HCT116 (cell line): Measurements from ENCODE around the gene TMTC3. TPM values are rescaled to one million over a fixed set of nuclear protein-coding genes. Genes with fewer than 3 reads are reported as not detected.
A peak's percentile ranks its signal among the peaks of the same experiment; 100 is the strongest.

ENCODE experiments used
- ATAC-seq: fragments of 200-7000 bp; cut with Tn5 transposase; 2 replicates; pipeline ENCODE4 v1.9.1; 2020; ENCODE audit warnings: mild to moderate bottlenecking, moderate library complexity
- BruUV-seq: library from RNA; stranded (reverse); fragments of 400-500 nt; replicated peaks from 2 replicates; lab custom pipeline; 2021; lab: Mats Ljungman, UMichigan
- CTCF ChIA-PET: fragments of 300-600 bp; sonication (Branson Sonifier 250); formaldehyde crosslinking; loops from one replicate; lab custom pipeline; 2021; ENCODE audit warnings: antibody characterized with exemption; lab: Charles Lee
- POLR2A ChIA-PET: fragments of 300-600, 350-600 bp; sonication (Branson Sonifier 250); formaldehyde crosslinking; loops from one replicate; lab custom pipeline; 2021; ENCODE audit warnings: antibody characterized with exemption; lab: Charles Lee
- RAD21 ChIA-PET, 2 experiments: fragments of 300-600 bp; sonication (Branson Sonifier 250); formaldehyde crosslinking; loops; one replicate each; lab custom pipeline; 2023; ENCODE audit warnings: low total read pairs in 2 of 2; ENCODE audit not compliant: uncharacterized antibody in 2 of 2, unreplicated experiment in 2 of 2, low non-redundant PET in 1 of 2; lab: Charles Lee
- DNase-seq: peaks from one replicate; pipeline ENCODE4 v3.0.0-alpha.2; 2010; ENCODE audit warnings: low read depth, low spot score
- H2AFZ ChIP-seq: fragments of 200-600 bp; shearing (Covaris generic), sonication (generic); 2 replicates; pipeline ENCODE4 v1.6.1; 2017; ENCODE audit warnings: low read depth, mixed run types, mixed read lengths, antibody characterized with exemption, low read length; ENCODE audit not compliant: poor library complexity, severe bottlenecking
- H3K27ac ChIP-seq: 2 replicates; pipeline ENCODE4 v1.5.1; 2012; ENCODE audit warnings: low read depth, low read length
- H3K27me3 ChIP-seq: fragments of 200-600 bp; sonication (generic); 2 replicates; pipeline ENCODE4 v1.6.1; 2016; ENCODE audit warnings: mixed run types, low read length, mixed read lengths; ENCODE audit not compliant: insufficient read depth
- H3K36me3 ChIP-seq, 2 experiments: fragments of 200-500 bp in 1 of 2; fragments of 200-600 bp in 1 of 2; sonication (Bioruptor generic) in 1 of 2; sonication (generic) in 1 of 2; 2 replicates each; pipeline versions ENCODE4 v1.5.1 to v1.6.1; 2014 to 2016; ENCODE audit warnings: low read length in 2 of 2, inconsistent platforms in 1 of 2, mixed read lengths in 1 of 2, mixed run types in 1 of 2; ENCODE audit not compliant: insufficient read depth in 2 of 2, control insufficient read depth in 1 of 2
- H3K4me1 ChIP-seq, 2 experiments: fragments of 200-600 bp in 1 of 2; sonication (generic) in 1 of 2; 2 replicates each; pipeline versions ENCODE4 v1.5.1 to v1.6.1; 2012 to 2017; ENCODE audit warnings: low read length in 2 of 2, inconsistent platforms in 1 of 2, mild to moderate bottlenecking in 1 of 2, mixed read lengths in 1 of 2, mixed run types in 1 of 2, moderate library complexity in 1 of 2; ENCODE audit not compliant: insufficient read depth in 2 of 2, control insufficient read depth in 1 of 2
- H3K4me2 ChIP-seq: fragments of 200-600 bp; sonication (generic); 2 replicates; pipeline ENCODE4 v1.6.1; 2017; ENCODE audit warnings: mixed run types, low read length, mixed read lengths
- H3K4me3 ChIP-seq, 2 experiments: fragments of 200-600 bp in 1 of 2; sonication (generic) in 1 of 2; replicated peaks in 1 of 2; 2 replicates each; pipeline ENCODE4 v1.5.1; 2011 to 2016; ENCODE audit warnings: low read length in 2 of 2, control low read depth in 1 of 2, low read depth in 1 of 2, mild to moderate bottlenecking in 1 of 2, mixed read lengths in 1 of 2, mixed run types in 1 of 2
- H3K79me2 ChIP-seq: fragments of 200-600 bp; sonication (generic); 2 replicates; pipeline ENCODE4 v1.6.1; 2017; ENCODE audit warnings: mild to moderate bottlenecking, mixed run types, low read length, moderate library complexity, mixed read lengths; ENCODE audit not compliant: insufficient read depth
- H3K9ac ChIP-seq: fragments of 200-600 bp; sonication (generic); 2 replicates; pipeline ENCODE4 v1.6.1; 2016; ENCODE audit warnings: low read length, mixed read lengths
- H3K9me2 ChIP-seq: fragments of 200-600 bp; sonication (generic), shearing (Covaris generic); 2 replicates; pipeline ENCODE4 v1.6.1; 2017; ENCODE audit warnings: mixed run types, mild to moderate bottlenecking, moderate library complexity; ENCODE audit not compliant: insufficient read depth
- H3K9me3 ChIP-seq, 2 experiments: fragments of 200-500 bp in 1 of 2; fragments of 200-600 bp in 1 of 2; sonication (Bioruptor generic) in 1 of 2; sonication (generic) in 1 of 2; 2 replicates each; pipeline ENCODE4 v1.6.1; 2014 to 2017; ENCODE audit warnings: low read length in 2 of 2, mixed read lengths in 2 of 2, inconsistent platforms in 1 of 2, low read depth in 1 of 2, mild to moderate bottlenecking in 1 of 2, mixed run types in 1 of 2, moderate library complexity in 1 of 2; ENCODE audit not compliant: control insufficient read depth in 1 of 2, insufficient read depth in 1 of 2
- H4K20me1 ChIP-seq: fragments of 200-600 bp; sonication (generic), shearing (Covaris generic); 2 replicates; pipeline ENCODE4 v1.6.1; 2017; ENCODE audit warnings: mixed run types, mild to moderate bottlenecking, moderate library complexity; ENCODE audit not compliant: insufficient read depth
- ELF1 ChIP-seq: IDR thresholded peaks from 2 replicates; pipeline ENCODE4 v1.6.1; 2012; ENCODE audit warnings: low read depth, borderline replicate concordance
- EZH2phosphoT487 ChIP-seq: fragments of 200-600 bp; IDR thresholded peaks from 2 replicates; pipeline ENCODE4 v1.6.1; 2018; ENCODE audit warnings: antibody characterized with exemption, borderline replicate concordance
- JUND ChIP-seq: IDR thresholded peaks from 2 replicates; pipeline ENCODE4 v1.6.1; 2012
- RAD21 ChIP-seq: IDR thresholded peaks from 2 replicates; pipeline ENCODE4 v1.6.1; 2012; ENCODE audit warnings: low read depth, mild to moderate bottlenecking
- SRF ChIP-seq: IDR thresholded peaks from 2 replicates; pipeline ENCODE4 v1.6.1; 2012; ENCODE audit warnings: low read depth
- YY1 ChIP-seq: IDR thresholded peaks from 2 replicates; pipeline ENCODE4 v1.6.1; 2011; ENCODE audit warnings: low read length, low read depth, moderate library complexity, mild to moderate bottlenecking; ENCODE audit not compliant: insufficient replicate concordance; ENCODE audit errors: extremely low read depth
- intact Hi-C: fragments of 100-400 bp; cut with micrococcal nuclease; formaldehyde crosslinking; loops from 2 replicates; pipeline ENCODE4 v1.10.0; 2022
- total RNA-seq: library from RNA; stranded (reverse); gene quantifications from one replicate; pipeline ENCODE4 v1.2.1, GENCODE V29; 2021; ENCODE audit not compliant: unreplicated experiment
- TF ChIP-seq, protein P1 (sequence below), 3 experiments: fragments of 200-600 bp in 1 of 3; sonication (generic) in 1 of 3; IDR thresholded peaks in 2 of 3; conservative IDR thresholded peaks in 1 of 3; 2 replicates each; pipeline ENCODE4 v1.5.1; 2012 to 2017; ENCODE audit warnings: low read depth in 2 of 3, low read length in 2 of 3, antibody characterized with exemption in 1 of 3, borderline replicate concordance in 1 of 3, control low read depth in 1 of 3, mild to moderate bottlenecking in 1 of 3, mixed read lengths in 1 of 3, mixed run types in 1 of 3, moderate library complexity in 1 of 3; ENCODE audit not compliant: insufficient read depth in 1 of 3
- TF ChIP-seq, protein P2 (sequence below): IDR thresholded peaks from 2 replicates; pipeline ENCODE4 v1.6.1; 2011; ENCODE audit warnings: mild to moderate bottlenecking, low read length, moderate library complexity; ENCODE audit not compliant: insufficient replicate concordance; ENCODE audit errors: extremely low read depth

TMTC3 gene
- total RNA-seq, 1 experiment from 2014 or later, result 22.5 TPM

DNA sequence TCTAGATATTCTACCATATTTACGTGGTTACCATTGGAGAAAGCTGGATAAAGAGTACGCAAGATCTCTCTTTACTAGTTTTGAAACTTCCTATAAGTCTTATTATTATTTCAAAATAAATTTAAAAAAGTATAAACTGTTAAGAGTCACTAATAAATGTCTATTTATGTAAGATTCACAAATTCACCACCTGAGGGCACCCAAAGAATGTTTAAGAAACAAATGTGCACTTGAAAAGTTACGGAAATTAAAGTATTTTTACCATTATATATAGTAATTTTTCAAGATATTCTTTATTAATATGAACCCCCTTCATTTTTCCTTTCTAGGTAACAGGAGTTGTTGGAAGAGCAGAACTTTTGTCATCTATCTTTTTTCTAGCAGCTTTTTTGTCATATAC is 11.9 kb downstream of the TMTC3 start:
- H3K4me2 ChIP-seq, result no peak overlapping the region
- H3K9ac ChIP-seq, result no peak overlapping the region
- no peaks in the 10 kb centered on the region for H3K36me3 ChIP-seq
- no peak for ATAC-seq
- TF ChIP-seq, protein P1, sequence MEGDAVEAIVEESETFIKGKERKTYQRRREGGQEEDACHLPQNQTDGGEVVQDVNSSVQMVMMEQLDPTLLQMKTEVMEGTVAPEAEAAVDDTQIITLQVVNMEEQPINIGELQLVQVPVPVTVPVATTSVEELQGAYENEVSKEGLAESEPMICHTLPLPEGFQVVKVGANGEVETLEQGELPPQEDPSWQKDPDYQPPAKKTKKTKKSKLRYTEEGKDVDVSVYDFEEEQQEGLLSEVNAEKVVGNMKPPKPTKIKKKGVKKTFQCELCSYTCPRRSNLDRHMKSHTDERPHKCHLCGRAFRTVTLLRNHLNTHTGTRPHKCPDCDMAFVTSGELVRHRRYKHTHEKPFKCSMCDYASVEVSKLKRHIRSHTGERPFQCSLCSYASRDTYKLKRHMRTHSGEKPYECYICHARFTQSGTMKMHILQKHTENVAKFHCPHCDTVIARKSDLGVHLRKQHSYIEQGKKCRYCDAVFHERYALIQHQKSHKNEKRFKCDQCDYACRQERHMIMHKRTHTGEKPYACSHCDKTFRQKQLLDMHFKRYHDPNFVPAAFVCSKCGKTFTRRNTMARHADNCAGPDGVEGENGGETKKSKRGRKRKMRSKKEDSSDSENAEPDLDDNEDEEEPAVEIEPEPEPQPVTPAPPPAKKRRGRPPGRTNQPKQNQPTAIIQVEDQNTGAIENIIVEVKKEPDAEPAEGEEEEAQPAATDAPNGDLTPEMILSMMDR (IDR thresholded peaks at IDR 0.05 in 2 of 3, conservative IDR thresholded peaks at IDR 0.05 in 1 of 3; ENCODE audit: borderline replicate concordance in 1 of 3, insufficient read depth in 1 of 3, low read depth in 2 of 3, low read length in 2 of 3), result peak in 2 of 3 experiments; percentile 27 to 45; a peak in 2 of 6 replicates
- no peak for TF ChIP-seq ELF1
- TF ChIP-seq RAD21, result peak; percentile 75
- no TSS peak for BruUV-seq
- no peaks in the 10 kb centered on the region for H3K4me1 ChIP-seq
- RAD21 ChIA-PET, result no interaction called here
- intact Hi-C loops, result loop anchor here (1.0 to 5.0 kb wide), 3 partner anchors 239 to 839 kb away; partner anchors contain the start of gene KITLG
- no peak overlapping the region for H3K27ac ChIP-seq
- H3K9me2 ChIP-seq, result no peaks in the 10 kb centered on the region
- no peak overlapping the region for H3K4me3 ChIP-seq
- no peaks in the 10 kb centered on the region for H4K20me1 ChIP-seq
- peak; percentile 37 for DNase-seq
- no peaks in the 10 kb centered on the region for H3K27me3 ChIP-seq
- CTCF ChIA-PET, result interaction anchor here (1.5 kb wide), 1 partner anchor 839 kb away, joined by 4 read pairs; no protein-coding TSS in a partner anchor
- H3K9me3 ChIP-seq, result no peaks in the 10 kb centered on the region
- POLR2A ChIA-PET, result no interaction called here
- H3K79me2 ChIP-seq, result peaks cover 40% of the 10 kb centered on the region
- no peak overlapping the region for H2AFZ ChIP-seq

DNA sequence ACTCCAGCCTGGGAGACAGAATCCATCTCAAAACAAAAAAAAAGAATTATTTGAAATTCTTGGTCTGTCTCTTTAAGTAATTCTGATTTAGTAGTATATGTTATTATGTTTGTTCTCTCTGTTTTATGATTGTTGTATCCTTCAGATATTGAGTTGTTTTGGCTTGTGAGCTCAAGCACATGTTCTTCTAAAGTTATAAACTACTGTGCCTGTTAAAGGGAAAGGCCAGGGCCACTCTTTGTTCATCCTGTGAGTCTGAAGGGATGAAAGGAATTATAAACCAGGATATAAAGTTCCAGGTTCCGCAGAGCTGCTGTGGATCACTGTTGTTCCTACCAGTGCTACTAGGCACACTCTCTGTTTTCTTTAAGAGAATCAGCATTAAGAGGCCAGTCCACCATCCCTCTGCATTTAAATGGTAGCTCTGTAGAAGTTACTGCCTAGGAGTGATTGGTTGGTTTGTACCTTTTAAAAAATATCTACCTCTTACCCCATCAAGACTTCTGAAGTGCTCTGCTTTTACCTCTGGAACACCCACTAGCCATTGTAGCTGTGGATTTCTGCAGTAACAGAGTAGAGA is 14.1 kb downstream of the TMTC3 start:
- intact Hi-C loops, result no loop called here
- no peak for ATAC-seq
- POLR2A ChIA-PET, result no interaction called here

More for the DNA sequence above, 14.1 kb downstream of the TMTC3 start:
- Histone ChIP-seq H3K79me2 (peaks cover 36% of the 10 kb centered on the region), H3K9me2 (no peaks in the 10 kb centered on the region), H3K36me3 (no peaks in the 10 kb centered on the region), H3K9ac (no peak overlapping the region), H4K20me1 (no peaks in the 10 kb centered on the region), H3K4me3 (no peak overlapping the region), H3K4me1 (no peaks in the 10 kb centered on the region), H3K27ac (no peak overlapping the region), H3K4me2 (no peak overlapping the region), H3K9me3 (no peaks in the 10 kb centered on the region), H3K27me3 (no peaks in the 10 kb centered on the region), H2AFZ (no peak overlapping the region)
- BruUV-seq, result no TSS peak
- DNase-seq, result no peak
- no peak for TF ChIP-seq JUND
- TF ChIP-seq RAD21, result no peak
- TF ChIP-seq ELF1, result no peak
- TF ChIP-seq YY1, result no peak
- no peak for TF ChIP-seq EZH2phosphoT487
- TF ChIP-seq SRF, result no peak
- TF ChIP-seq, protein P2, sequence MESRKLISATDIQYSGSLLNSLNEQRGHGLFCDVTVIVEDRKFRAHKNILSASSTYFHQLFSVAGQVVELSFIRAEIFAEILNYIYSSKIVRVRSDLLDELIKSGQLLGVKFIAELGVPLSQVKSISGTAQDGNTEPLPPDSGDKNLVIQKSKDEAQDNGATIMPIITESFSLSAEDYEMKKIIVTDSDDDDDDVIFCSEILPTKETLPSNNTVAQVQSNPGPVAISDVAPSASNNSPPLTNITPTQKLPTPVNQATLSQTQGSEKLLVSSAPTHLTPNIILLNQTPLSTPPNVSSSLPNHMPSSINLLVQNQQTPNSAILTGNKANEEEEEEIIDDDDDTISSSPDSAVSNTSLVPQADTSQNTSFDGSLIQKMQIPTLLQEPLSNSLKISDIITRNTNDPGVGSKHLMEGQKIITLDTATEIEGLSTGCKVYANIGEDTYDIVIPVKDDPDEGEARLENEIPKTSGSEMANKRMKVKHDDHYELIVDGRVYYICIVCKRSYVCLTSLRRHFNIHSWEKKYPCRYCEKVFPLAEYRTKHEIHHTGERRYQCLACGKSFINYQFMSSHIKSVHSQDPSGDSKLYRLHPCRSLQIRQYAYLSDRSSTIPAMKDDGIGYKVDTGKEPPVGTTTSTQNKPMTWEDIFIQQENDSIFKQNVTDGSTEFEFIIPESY, result no peak
- ChIA-PET CTCF (no interaction called here), RAD21 (no interaction called here)
